HG02970 (cell line): ENCODE measurements around the gene TDRD7.

Source experiments
- ATAC-seq: cut with Tn5 transposase; IDR thresholded peaks from one replicate; pipeline ENCODE4 v1.9.1; 2021; ENCODE audit warnings: mild to moderate bottlenecking, moderate library complexity, moderate number of reproducible peaks; ENCODE audit not compliant: unreplicated experiment, low FRiP score

Gene TDRD7

DNA sequence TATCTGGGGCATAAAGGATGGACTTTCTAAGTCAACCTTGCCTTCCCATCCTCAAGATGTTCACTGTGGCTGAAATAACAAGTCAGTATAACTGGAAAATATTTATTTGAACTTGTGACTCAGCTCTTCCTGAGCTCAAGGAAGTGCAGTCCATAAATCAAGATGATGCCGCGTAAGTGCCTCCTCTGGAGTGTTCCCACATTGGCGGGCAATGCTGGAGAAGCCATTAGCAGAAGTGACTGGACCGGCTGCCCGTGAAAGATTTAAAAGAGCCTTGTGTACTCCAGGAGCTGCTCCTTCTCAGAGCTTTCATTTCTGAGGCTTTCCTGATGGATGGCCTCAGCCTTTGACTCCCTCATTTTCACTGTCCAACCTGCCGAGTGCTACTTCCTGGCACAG, 107.0 kb downstream of the TDRD7 start:
- ATAC-seq: no peak

DNA sequence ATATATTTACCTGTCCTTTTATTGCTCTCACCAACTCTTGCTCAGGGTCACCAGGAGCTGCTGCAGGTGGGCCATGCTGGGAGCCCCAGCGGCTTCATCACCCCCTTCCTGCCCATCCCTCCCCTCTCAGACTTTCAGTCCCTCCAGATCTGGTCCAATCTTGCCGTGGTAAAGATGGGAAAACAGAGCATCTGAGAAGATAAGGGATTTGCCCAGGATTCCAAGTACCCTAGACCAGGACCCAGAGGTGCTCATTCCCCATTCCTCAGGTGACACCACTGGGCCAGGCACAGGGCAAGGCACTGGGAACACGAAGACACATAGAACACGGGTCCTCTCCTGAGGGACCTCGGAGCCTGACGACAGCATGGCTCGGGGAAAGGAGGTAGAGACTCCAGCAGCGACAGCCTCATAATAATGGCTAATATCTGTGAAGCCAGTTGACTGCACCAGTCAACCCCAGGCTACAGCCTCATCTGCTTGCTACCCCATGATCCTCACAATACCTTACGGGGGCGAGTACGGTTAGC, 107.6 kb downstream of the TDRD7 start:
- ATAC-seq: no peak

DNA sequence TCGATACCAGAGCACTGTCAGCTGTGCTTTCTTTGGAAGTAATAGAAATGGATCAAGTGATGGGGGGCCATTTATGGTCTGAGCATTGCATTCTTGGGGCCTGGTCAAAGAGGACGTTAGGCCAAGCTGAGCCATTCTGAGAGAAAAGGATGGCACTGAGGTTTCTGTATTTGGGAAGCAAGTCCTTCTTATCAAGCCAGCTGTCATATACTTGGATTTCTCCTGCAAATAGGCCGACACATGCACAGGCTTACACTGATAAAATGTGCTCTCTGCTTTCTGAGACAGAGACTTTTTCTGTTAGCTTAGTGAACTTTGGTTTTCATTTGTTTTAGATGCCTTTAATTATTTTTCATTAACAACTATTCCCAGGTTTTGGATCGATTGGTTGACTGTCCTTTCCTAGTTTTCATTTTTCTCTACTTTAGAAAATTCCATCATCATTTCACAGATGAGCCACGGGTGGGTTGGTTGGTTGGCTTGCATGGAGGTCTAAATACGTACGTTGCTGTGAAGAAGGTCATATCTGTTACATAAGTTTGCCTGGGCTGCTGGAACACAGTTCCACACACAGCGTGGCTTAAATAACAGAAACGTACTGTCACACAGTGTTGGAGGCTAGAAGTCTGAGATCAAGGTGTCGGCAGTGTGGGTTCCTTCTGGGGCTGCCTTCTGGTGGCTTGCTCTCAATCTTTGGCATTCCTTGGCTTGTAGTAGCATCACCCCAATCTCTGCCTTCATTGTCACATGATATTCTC, 109.9 kb downstream of the TDRD7 start:
- ATAC-seq: no peak

DNA sequence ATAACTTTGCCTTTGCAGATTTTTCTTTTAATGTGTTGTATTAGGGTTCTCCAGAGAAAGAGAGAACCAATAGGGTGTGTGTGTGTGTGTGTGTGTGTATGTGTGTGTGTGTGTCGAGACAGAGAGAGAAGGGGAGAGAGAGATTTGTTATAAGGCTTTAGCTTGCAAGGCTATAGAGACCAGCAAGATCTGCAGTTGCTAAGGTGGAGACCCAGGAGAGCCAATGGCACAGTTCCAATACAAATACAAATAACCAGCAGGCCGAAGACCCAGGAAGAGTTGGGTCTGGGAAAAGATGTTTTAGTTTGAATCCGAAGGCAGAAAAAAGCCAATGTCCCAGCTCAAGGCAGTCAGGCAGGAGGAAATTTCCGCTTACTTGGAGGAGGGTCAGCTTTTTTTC, 112.5 kb downstream of the TDRD7 start:
- no peak for ATAC-seq

DNA sequence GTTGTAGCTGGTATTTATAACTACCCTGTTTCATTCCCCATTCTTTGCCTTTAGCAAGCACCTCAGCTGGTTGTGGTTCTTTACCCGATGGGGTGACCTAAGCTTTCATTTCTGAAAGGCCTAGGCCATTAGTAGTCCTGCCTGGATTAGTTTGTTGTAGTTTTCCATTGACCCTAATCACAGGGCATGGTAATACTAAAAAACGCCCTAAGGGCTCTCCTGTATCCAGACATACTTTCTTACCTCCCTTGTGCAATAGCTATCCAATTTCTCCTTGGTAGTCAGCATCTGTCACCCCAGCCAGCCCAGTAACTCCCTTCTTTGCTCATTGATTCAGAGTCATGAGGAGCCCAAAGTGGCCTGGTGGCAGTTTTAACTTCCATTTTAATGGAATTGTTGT, 113.6 kb downstream of the TDRD7 start:
- no peak for ATAC-seq

DNA sequence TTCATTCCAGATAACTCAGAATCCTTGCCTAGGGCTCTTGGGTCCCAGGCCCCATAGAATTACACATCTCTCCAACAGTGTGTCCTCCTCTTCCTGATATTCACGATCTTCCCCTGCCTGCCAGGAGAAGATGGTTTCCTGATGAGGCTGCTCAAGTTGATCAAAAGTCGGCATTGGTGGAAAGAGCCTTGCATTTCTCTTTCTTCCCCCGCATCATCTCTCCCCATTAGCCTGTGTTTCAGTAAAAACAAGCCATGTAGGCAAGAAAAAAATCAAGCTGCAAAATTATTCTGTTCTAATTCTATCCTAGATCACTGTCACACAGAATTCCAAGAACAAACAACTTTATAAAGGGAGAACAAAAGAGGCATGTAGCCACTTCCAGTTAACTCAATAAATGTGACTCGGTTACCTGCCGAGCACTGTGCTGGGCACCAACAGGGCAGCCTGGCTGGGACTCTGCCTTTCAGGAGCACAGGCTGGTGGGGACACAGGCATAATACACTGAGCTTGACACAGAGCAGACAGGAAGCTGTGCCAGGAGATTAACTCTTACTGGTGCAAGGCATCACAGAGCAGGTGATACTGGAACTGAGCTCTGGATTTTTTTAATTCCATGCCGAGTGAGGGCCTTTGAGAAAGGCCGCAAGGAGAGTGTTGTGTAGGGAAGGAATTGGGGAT, 115.1 kb downstream of the TDRD7 start:
- no peak for ATAC-seq

DNA sequence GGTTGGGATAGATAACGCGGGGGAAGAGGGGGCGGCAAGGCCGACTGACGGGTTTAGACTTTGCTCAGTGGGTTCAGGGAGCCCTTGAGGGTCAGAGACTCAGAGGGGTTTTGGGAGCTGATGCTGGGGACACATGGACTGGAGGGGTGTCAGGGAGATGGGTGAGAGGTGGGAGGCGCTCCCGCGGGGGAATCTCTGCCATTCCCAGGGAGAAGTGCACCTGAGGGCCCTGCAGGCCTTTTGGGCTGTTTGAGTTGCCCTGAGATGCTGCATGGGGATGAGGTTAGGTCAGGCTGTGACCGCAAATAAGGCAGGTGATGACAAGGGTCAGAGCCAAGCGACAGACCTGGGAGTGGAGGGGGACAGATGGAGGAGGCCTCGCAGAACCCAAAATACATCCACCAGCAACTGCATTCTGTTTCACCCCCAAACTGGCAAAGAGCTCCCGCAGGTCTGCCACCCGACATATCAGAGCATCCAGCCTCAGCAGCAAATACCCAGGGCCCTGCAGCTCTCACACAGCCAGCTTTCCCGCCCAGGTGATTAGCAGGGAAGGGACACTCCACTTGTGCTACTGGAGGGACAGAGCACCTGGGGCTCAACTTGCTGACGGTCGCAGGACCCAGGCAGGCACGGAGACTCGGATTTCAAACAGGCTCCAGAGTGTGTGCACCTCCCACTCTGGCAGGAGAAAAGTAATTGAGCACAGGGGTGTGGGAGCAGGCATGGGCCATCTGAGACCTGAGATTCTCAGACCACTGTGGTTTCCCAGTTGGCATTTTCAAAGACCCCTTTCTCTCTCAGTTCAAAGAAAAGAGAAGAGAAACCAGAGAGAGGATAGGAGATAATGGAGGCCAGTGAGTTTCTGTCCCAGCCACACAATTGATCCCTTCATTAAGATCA, 116.0 kb downstream of the TDRD7 start:
- no peak for ATAC-seq

DNA sequence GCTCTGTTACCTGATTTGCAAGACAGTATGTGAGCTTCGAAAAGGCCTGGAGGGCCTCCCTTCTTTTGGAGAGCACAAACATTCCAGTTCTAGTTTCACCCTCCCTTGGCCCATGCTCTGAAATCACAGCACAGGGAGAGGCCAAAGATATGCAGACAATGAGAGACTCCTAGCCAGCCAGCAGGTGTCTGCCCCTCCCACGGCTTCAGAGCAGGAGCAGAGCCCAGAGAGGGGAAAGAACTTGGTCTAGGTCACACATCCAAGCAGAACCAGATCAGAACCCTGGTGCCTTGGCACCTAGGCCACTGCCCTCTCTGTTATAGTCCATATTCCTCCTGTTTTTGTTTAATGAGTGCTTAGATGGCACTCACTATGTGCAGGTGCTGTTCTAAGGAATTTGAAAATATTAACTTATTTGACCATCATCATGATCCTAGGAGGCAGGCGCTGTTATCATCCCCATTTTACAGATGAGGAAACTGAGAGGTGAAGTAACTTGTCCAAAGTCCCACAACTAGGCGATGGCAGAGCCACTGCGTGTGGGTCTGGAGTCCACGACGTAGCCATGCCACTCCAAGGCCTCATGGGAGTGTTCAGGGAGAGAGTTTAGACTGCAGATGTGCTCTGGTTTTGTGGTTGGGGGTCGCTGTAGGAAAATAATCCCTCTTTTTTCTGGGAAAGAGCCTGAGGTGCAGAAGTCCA, 116.8 kb downstream of the TDRD7 start:
- no peak for ATAC-seq

DNA sequence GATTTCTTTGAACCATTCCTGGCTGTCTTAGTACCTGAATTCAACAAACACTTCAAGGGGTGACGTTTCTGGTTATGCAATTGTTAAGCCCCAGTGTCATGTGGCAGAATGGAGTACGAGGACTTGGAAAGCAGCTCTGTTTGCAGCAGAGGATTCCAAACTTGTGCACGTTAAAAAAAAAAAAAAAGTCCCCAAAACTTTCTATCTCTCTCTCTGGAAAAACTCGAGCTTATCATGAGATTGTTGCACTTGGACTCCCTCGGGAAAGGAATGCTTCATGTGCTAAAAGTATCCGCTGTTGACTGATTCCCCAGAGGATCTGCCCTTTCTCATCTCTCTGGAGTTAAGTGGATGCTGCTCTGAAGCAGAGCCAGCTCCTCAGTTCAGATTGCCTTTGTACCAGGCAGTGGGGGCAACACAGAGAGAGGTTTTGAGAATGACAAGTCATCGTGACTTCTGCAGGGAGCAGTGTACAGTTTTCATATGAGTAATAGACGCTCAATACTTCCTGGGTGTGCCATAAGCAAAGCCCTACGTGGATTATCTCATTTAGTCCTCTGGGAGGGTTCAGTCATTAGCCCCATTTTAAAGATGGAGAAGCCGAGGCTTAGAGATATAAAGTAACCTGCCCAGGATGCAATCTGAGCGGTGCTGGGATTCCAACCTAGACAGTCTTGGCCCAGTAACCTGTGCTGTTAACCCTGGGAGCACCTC, 117.6 kb downstream of the TDRD7 start:
- ATAC-seq: no peak

DNA sequence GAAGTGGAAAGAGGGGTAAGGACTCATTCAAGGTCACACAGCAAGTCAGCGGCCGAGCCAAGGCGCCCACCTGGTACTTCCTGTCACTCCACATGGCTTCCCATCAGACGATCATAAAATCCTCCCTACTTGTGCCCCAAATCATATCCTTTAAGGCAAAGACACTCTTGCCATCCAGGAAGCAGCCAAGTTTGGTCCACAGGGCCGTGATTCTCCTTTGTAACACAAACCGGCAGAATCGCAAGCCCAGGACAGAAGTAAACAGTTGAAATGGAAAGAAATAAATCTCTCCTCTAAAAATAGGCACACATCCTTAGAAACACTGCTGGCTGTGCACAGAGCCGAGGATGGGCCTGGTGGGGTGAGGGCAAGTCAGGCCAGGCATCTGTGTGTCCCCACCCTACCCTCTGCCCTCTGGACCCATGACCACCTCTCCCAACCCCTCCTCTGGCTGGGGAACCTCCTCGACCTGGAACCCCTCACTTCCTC, 120.0 kb downstream of the TDRD7 start:
- no peak for ATAC-seq

DNA sequence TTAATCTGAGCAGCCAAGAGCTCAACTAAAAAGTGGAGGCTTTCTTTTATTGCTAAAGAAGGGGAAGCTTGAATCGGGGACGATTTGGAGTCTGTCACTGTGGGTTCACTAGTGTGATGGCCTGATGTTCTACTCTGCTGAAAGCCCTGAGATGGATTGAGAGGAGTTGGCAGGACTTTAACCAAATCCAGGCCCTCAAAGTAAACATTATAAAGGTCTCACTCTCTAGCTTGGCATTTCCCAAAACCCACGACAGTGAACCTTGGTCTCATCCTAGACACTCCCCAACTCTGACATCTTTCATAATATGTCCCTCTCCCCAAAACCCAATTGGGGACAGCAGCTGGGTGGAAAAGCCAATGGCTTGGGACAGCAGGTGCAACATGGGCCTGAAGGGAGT, 122.3 kb downstream of the TDRD7 start:
- ATAC-seq: no peak

DNA sequence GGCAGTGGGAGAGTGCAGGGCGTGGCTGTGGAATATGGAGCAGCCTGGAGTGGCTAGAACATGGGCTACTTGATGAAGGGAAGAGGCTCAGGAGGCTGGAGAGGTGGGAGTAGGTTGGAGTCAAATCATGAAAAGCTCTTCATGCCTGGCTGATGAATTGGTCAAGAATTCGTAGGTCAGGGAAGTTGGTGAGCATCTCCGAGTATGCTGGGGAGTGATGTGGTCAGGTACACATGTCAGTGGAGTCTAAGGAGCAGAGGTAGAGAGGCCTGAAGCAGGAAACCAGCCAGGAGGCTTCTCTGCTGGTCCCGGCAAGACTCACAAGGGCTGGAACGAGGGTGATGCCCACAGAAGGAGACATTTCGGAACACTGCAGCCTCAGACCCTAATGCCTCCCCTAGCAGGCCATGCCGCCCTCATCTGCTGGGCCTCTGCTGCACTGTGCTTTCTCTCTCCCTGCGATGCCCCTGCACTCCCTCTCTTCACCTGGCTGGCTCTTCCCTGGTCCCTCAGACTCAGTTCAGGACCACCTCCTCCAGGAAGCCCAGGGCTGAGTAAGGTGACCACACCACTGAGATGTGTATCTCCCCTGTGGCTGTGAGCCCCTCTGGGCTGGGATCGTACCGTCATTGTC, 123.2 kb downstream of the TDRD7 start:
- ATAC-seq: no peak

DNA sequence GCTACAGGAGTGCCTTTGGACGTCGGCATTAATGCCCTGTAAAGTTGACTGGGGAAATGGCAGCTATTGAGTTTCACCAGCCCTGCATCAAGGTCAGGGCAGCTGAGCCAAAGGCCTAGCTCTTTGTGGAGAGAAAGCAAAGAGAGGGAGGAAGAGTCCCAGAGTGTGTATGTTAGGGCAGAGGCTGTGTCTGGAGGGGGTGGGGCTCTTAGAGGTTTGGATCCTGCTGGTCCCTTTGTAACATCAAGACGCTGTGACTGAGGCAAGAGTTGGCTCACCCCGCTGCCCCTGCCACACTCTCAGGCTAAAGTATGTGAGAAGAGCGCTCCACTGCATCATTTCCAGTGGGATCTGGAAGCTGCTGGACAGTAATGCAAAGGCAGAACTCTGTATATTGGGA, 123.9 kb downstream of the TDRD7 start:
- no peak for ATAC-seq

DNA sequence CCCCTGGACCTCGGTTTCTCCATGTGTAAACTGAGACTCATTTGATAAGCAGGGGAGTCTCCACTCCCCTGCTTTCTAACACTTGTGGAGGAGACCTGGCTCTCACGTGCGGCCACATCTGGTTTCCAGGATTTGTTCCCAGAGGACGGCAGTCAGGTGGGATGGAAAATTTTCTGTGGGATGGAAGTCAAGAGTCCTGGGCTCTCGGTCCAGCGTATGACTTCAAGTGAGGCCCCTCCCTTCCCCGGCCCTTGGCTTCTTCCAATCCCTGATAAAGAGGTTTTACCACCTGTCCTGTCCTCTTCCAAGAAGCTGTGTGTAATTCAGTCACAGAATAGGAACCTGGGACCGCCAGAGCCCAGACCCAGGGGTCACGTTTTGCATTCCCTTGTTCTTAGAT, 124.6 kb downstream of the TDRD7 start:
- no peak for ATAC-seq

DNA sequence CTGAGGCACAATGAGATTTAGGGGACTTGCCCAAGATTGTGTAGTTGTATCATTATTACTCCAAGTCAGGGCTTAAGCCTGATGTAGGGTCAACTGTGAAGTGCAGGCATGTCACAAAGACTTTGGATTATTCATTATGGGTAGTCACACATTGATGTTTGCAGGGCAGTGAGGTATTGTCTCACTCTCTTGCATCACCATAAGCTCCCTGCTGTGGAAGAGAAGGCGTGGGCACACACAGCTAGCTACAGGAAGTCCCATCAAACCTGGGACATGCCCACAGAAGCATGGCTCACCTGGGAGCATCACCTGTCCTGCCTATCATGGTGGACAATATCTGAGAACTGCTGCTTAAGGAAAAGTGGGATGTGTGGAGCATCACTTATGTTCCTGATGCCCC, 131.7 kb downstream of the TDRD7 start:
- no peak for ATAC-seq

DNA sequence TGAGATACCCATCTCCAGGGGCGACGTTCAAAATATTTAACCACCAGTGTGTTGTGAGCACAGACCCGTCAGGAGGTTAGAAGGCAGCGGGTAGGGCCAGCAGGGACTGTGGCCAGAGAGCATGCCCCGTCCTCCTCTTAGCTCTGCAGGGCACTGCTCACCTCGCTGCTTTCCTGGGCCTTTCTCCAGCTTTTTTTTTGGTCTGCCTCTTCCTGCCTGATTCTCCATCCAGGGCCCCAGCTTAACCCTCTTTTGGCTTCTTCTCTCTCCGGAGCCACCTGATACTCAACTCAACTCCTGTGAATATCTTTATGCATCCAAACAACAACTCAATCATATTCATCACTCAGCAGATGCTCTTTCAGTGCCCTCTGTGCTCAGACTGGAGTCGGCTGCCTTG, 133.6 kb downstream of the TDRD7 start:
- no peak for ATAC-seq
